Eye (tissue), 1 donor: Measurements from ENCODE around the gene GLRA1.
A peak's percentile ranks its signal among the peaks of the same experiment; 100 is the strongest.
"Not testable (repeated sequence)": the region's sequence is repeated elsewhere in the genome, so short reads cannot be mapped to it uniquely, and the experiment has no call there.

Experiments used
- DNase-seq: peaks from one replicate; pipeline ENCODE4 v3.0.0-alpha.2; 2015

The GLRA1 gene

DNA sequence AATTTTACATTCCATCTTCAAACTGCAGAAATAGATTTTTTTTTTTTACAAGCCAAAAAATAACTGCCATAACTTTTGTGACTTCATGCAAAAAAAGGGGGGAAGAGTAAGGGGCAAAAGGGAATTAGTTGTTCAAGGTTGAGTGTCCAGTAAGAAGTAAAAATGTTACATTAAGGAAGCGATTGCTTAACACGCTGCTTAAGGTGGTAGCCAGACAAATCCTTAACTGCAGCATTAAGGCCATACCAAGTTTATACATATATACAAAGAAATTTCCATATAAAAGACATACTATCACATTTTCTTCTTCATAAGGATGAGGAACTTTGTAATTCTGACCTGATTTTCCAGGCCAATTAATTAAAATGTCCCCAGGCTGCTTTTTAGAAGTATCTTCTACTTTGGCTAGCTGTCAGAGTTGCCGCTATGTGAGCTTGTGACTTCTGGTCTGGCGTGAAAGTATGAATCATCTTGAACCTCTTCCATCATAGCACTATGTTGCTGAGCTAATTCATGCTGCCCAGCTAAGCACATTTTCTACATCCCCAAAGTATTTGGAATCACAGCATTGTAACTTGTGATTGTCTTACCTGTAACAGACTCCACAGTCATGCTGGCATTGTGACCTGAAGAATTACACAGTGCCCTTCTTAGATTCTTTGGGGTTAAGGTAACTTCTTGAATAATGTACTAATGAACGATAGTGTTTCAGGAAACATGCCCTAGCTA lies 112.9 kb downstream of the GLRA1 start:
- no peak for DNase-seq

- no peak for DNase-seq
Observed at GRCh38 chr5:151810897-151811296, 113.8 kb downstream of the GLRA1 start.

DNA sequence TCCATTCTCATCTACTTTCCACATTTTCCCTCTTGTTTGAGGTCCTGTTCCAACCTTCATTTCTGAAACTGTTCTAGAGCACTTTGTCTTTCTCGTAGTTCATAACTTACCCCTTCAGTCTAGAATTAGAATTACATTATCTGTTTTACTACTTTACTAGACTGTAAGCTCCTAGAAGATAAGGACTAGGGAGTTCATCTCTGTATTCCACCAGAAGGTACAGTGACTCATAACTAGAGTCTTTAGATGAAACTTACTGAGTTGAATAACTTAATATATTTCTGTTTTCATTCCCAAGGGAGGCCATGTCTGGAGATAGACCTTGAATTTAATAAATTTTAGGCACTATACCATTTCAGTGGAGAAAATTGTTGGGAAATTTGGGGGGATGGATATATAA lies 114.2 kb downstream of the GLRA1 start:
- DNase-seq, result no peak

- DNase-seq, result no peak
Observed at GRCh38 chr5:151808451-151809169, 116.0 kb downstream of the GLRA1 start.

DNA sequence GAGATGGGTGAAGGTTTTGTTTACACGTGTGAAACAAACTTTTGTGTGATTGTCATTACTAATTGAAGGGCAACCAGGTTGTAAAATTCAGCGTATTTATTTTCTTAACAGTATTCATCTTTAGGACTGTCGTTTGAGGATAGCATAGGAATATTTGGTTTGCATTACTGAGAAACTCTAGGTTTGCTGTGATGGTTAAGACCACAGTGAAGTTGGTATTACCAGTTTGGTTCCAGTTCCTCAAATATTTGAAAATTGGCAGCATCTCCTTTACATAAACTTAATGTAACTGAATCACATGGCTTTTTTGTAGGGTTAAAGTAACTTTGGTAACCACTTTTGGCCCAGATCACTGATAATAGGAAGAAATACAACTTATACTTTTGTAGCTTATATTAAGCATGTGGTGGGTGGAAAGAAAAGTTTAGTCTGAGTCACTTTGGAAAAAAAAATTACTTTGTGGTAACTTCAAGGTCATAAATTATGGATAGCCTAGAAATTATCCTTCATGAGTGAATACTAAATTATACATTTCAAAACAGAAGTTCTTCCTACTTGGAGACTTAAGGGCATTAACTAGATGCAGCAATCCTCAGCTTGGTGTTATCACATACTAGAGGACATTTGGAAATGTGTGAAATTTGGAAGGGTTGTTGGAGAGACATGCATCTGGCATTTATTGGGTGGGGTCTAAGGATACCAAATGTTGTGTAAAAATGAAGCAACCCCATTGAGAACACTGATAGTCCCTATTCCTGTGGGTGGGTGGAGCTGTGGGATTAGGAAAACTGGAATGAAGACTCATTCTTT lies 119.0 kb downstream of the GLRA1 start:
- no peak for DNase-seq

DNA sequence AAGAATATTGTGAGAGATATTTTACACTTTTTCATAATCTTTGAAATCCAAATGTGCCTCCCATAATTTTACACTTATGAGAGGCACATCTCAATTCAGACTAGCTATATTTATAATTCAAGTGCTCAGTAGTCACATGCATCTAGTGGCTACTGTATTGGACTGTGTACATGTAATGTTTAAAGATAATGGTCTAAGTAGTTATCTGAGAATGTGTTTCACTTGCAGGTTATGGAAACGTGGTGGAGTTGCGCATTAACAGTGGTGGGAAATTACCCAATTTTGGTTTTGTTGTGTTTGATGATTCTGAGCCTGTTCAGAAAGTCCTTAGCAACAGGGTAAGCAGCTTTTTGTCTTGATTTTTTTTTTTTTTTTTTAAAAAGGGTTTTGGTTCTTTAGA lies 124.1 kb downstream of the GLRA1 start:
- no peak for DNase-seq

GRCh38 chr5:151799407-151799806 lies 125.2 kb downstream of the GLRA1 start:
- DNase-seq, result no peak

GRCh38 chr5:151798674-151799073 lies 126.0 kb downstream of the GLRA1 start:
- DNase-seq, result no peak

DNA sequence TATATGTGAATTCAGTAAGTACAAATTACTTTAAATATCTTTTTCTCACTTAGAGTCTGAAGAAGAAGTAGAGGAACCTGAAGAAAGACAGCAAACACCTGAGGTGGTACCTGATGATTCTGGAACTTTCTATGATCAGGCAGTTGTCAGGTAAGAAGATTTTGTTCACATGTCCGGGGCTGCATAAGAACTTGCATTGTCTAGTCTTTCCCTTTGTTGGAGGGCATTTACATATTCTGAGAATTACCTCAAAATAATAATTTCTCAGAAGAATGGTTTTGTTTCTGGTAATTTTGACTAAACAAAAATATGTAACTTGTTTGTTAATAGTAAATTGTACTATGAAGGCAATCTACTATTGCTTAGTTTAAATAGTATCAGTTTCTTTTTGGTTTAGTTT lies 129.2 kb downstream of the GLRA1 start:
- DNase-seq, result no peak

DNA sequence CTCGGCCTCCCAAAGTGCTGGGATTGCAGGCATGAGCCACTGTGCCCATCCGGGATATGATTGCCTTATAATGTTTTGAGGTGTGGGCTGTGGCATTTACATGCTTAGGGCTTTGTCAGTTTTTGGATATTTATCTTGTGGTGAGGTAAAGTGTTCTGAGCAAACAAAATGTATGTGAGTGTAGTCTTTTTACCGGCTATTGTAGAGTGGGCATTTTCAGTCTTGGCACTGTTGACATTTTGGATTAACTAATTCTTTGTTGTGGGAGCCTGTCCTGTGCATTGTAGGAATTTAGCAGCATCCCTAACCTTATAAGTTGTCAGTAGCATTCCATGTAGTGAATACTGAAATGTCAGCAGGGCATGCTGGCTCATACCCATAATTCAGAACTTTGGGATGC lies 131.3 kb downstream of the GLRA1 start:
- no peak for DNase-seq

DNA sequence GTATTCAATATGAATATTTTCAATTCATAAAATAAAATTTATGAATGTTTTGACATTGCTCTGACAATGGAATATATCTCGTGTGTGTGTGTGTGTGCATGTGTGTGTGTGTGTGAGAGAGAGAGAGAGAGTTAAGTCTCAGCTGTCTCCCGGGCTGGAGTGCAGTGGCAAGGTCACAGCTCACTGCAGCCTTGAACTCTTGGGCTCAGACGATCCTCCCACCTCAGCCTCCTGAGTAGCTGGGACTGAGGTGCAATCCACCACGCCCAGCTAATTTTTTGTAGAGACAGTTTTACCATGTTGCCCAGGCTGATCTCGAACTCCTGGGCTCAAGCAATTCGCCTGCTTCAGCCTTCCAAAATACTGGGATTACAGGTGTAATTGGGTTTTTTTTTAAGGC lies 136.8 kb downstream of the GLRA1 start:
- DNase-seq, result no peak

- no peak for DNase-seq
Observed at GRCh38 chr5:151786468-151786867, 138.2 kb downstream of the GLRA1 start.

DNA sequence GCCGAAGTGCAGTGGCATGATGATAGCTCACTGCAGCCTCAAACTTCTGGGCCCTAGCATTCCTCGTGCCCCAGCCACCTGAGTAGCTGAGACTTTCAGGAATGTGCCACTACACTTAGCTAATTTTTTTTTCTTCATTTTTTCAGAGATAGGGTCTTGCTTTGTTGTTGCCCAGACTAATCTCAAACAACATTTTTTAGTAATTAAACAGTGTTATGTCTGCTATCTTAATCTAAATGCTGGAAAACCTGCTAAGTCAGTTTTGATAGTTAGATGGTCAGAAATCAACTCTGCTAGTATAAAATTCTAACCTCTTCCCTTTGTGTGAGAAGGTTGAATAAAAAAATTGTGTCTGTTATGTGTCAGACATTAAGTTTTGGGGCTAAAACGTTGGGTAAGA lies 140.5 kb downstream of the GLRA1 start:
- no peak for DNase-seq

GRCh38 chr5:151783664-151784063 lies 141.0 kb downstream of the GLRA1 start:
- DNase-seq, result not testable (repeated sequence)

- DNase-seq, result no peak
Observed at GRCh38 chr5:151781201-151781600, 143.4 kb downstream of the GLRA1 start.

- no peak for DNase-seq
Observed at GRCh38 chr5:151780348-151780747, 144.3 kb downstream of the GLRA1 start.

DNA sequence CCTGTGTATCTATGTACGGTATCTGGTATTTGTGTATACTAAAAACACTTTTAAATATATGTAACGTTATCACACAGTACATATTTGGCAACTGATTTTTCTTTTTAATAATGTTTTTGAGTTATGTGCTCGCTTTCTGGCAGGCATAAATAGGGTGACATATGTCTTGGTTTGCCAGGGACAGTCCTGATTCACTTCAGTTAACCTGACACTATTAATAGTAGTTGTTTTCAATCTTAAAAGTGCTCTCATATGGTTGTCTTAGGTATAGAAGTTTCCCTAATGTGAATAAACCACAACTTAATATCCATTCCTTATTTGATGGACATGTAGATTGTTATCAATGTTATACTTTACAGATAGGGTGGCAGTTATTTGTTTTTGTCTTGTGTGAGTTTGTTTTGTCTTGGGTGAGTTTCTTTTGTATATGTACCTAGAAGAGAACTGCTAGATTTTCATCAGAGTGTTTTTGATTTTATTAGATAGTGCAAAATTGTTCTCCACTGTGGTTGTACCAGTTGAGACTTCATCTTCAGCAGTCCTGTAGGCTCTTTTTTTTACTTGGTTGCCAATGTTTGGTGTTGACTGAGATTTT lies 145.0 kb downstream of the GLRA1 start:
- no peak for DNase-seq

DNA sequence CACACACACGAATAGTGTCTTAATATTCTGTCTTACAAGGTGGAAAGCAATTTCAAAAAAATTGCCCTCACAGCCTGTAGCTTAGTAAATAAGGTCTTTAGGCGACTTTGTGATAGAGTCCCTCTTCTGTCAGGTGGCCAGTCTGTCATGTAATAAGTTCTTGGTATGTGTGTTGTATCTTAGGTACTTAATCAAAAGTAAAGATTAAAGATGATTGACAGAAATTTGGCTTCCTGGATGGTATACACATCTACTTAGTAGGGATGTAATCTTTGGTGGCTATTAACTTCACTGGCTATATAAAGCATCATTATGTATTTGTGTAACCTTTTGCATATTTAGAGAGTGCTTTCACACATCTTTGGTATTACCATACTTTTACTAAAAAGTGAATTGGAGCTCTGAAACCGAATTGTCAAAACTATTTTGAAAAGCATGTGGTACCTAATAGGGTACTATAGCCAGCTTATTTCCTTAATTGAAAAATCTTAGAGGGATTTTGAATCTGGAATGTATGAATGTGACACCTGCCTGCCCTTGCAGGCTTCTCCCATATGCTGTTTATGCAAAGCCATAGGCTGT lies 149.5 kb downstream of the GLRA1 start:
- no peak for DNase-seq

DNA sequence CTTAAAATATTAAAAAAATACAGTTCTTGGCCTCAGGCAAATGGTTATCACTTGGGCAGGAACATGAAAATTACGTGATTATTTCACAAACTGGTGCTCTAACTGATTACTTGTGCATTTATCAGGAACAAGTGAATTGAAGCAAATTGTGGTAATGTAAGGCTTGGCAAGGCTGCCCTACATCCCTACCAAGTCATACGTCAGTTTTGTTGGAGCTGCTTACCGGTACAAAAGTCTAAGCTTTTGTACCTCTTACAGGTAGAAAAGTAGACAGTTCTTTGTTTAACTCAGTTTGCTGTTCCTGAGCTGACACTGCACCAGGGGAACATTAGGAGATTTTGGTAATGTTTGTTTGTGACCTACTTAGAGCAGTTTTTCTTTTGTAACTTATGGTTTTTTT lies 150.7 kb downstream of the GLRA1 start:
- DNase-seq, result peak; percentile 39

DNA sequence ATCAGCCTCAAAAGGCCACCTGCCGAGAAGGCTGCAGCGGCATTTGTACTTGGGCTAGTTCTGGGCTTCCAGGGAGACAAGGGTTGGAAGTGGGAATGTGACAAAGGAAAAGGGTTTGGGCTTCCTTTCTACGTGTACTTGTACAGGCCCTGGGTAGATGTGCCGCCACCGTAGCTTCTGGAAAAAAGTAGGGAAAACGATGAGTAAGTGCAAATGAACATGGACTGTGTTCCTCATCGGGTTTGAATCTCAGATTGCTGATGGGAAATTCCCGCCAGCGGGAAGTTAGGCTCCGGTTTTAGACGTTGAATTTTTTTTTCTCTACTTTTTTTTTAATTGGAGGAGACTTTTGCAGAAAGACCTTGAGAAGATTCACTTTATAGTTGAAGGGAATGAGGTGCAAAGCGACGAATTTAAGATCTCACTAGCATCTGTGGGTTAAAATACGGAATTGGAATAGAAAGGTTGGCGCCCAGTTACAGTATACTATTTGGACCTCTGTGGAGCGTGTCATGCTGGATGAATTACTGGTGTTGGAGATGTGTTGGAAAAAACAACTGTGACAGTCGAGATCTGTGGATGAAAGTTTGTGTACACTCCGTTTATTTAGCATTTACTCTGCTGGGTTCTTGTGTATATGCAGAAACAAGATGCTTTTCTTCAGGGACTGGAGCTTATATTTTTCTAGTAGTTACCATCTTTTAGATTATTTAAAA lies 151.6 kb downstream of the GLRA1 start:
- DNase-seq, result no peak
